SK-N-SH treated with all-trans-retinoic acid at 6 μM for 48 hours (cell line): ENCODE results near the gene MSH5.

ENCODE experiments used
- ATAC-seq: fragments of 200-7000 bp; cut with Tn5 transposase; 3 replicates; pipeline ENCODE4 v1.9.1; 2020; ENCODE audit warnings: mild to moderate bottlenecking, moderate library complexity
- ARNTL ChIP-seq: fragments of 450-650 bp; formaldehyde crosslinking; IDR thresholded peaks from 2 replicates; pipeline ENCODE4 v1.5.0; 2020; ENCODE audit warnings: low read depth, mild to moderate bottlenecking, moderate library complexity, borderline replicate concordance
- BACH2 ChIP-seq: fragments of 250-450 bp; sonication (Bioruptor Pico); IDR thresholded peaks from 2 replicates; pipeline ENCODE4 v1.9.0; 2021; ENCODE audit warnings: mild to moderate bottlenecking, borderline replicate concordance
- ESRRG ChIP-seq: fragments of 250-450 bp; sonication (Bioruptor Pico); IDR thresholded peaks from 2 replicates; pipeline ENCODE4 v1.6.1; 2021; ENCODE audit warnings: mild to moderate bottlenecking
- GLIS3 ChIP-seq: fragments of 250-450 bp; sonication (Bioruptor Pico); IDR thresholded peaks from 2 replicates; pipeline ENCODE4 v1.5.0; 2020; ENCODE audit warnings: mild to moderate bottlenecking, moderate library complexity
- PPARA ChIP-seq: fragments of 250-450 bp; sonication (Bioruptor Pico); IDR thresholded peaks from 2 replicates; pipeline ENCODE4 v1.5.0; 2020; ENCODE audit warnings: mild to moderate bottlenecking, borderline replicate concordance
- SNAI2 ChIP-seq: fragments of 250-450 bp; sonication (Bioruptor Pico); IDR thresholded peaks from 2 replicates; pipeline ENCODE4 v1.5.0; 2020; ENCODE audit warnings: mild to moderate bottlenecking, moderate library complexity
- TCF4 ChIP-seq: fragments of 250-450 bp; sonication (Bioruptor Pico); IDR thresholded peaks from 2 replicates; pipeline ENCODE4 v1.8.0; 2021; ENCODE audit warnings: mild to moderate bottlenecking, moderate library complexity, borderline replicate concordance
- TOX ChIP-seq: fragments of 250-450 bp; sonication (Bioruptor Pico); IDR thresholded peaks from 2 replicates; pipeline ENCODE4 v1.8.0; 2021; ENCODE audit warnings: mild to moderate bottlenecking, moderate library complexity, borderline replicate concordance
- ZFP3 ChIP-seq: fragments of 250-450 bp; sonication (Bioruptor Pico); IDR thresholded peaks from 2 replicates; pipeline ENCODE4 v1.5.0; 2020; ENCODE audit warnings: mild to moderate bottlenecking, moderate library complexity
- ZFP30 ChIP-seq: fragments of 450-650 bp; formaldehyde crosslinking; IDR thresholded peaks from 2 replicates; pipeline ENCODE4 v1.5.0; 2022; ENCODE audit warnings: mild to moderate bottlenecking, moderate library complexity
- ZNF565 ChIP-seq: fragments of 450-650 bp; formaldehyde crosslinking; conservative IDR thresholded peaks from 2 replicates; pipeline ENCODE4 v1.5.0; 2020; ENCODE audit warnings: low read depth, mild to moderate bottlenecking, moderate library complexity
- ZNF70 ChIP-seq: fragments of 450-650 bp; formaldehyde crosslinking; IDR thresholded peaks from 2 replicates; pipeline ENCODE4 v1.5.0; 2020; ENCODE audit warnings: mild to moderate bottlenecking, moderate library complexity
- ZNF8 ChIP-seq: fragments of 450-650 bp; formaldehyde crosslinking; IDR thresholded peaks from 2 replicates; pipeline ENCODE4 v1.5.0; 2020; ENCODE audit warnings: mild to moderate bottlenecking, moderate library complexity
- TF ChIP-seq, protein P1 (sequence below): fragments of 250-450 bp; sonication (Bioruptor Pico); IDR thresholded peaks from 2 replicates; pipeline ENCODE4 v1.8.0; 2020; ENCODE audit warnings: mild to moderate bottlenecking, moderate library complexity, borderline replicate concordance
- TF ChIP-seq, protein P2 (sequence below): fragments of 250-450 bp; sonication (Bioruptor Pico); IDR thresholded peaks from 2 replicates; pipeline ENCODE4 v1.8.0; 2021; ENCODE audit warnings: low read depth, mild to moderate bottlenecking, moderate library complexity, borderline replicate concordance
- TF ChIP-seq, protein P3 (sequence below): fragments of 250-450 bp; sonication (Bioruptor Pico); IDR thresholded peaks from 2 replicates; pipeline ENCODE4 v1.5.1; 2021; ENCODE audit warnings: mild to moderate bottlenecking, moderate library complexity
- TF ChIP-seq, protein P4 (sequence below): fragments of 250-450 bp; sonication (Bioruptor Pico); IDR thresholded peaks from 2 replicates; pipeline ENCODE4 v1.5.0; 2020; ENCODE audit warnings: mild to moderate bottlenecking, moderate library complexity

MSH5 gene

DNA sequence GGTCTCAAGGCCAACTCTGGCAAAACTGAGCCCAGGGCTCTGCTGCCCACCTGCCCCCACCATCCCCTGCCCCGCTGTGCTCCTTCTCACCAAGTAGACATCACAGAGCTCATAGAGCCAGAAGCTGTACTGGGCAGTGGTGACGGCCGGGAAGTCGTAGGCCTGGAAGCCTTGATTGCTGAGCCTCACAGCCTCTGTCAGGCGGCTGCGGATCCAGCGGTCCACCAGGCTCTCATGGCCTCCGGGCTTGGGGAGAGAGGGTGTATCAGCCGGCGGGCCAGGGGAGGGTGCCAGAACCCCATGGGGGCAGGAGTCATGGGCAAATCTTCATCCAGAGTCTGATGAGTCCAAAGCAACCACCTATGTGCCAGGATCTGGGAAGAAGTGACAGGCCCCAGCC, 40.1 kb downstream of the MSH5 start:
- ATAC-seq, result no peak
- TF ChIP-seq ZFP3 (CRISPR knock-in tag) (no peak), GLIS3 (CRISPR knock-in tag) (no peak), ESRRG (CRISPR knock-in tag) (no peak), ZFP30 (CRISPR knock-in tag) (no peak), ARNTL (CRISPR knock-in tag) (no peak), BACH2 (CRISPR knock-in tag) (no peak), PPARA (CRISPR knock-in tag) (no peak)
- TF ChIP-seq, protein P1, sequence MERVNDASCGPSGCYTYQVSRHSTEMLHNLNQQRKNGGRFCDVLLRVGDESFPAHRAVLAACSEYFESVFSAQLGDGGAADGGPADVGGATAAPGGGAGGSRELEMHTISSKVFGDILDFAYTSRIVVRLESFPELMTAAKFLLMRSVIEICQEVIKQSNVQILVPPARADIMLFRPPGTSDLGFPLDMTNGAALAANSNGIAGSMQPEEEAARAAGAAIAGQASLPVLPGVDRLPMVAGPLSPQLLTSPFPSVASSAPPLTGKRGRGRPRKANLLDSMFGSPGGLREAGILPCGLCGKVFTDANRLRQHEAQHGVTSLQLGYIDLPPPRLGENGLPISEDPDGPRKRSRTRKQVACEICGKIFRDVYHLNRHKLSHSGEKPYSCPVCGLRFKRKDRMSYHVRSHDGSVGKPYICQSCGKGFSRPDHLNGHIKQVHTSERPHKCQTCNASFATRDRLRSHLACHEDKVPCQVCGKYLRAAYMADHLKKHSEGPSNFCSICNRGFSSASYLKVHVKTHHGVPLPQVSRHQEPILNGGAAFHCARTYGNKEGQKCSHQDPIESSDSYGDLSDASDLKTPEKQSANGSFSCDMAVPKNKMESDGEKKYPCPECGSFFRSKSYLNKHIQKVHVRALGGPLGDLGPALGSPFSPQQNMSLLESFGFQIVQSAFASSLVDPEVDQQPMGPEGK (CRISPR knock-in tag), result no peak

DNA sequence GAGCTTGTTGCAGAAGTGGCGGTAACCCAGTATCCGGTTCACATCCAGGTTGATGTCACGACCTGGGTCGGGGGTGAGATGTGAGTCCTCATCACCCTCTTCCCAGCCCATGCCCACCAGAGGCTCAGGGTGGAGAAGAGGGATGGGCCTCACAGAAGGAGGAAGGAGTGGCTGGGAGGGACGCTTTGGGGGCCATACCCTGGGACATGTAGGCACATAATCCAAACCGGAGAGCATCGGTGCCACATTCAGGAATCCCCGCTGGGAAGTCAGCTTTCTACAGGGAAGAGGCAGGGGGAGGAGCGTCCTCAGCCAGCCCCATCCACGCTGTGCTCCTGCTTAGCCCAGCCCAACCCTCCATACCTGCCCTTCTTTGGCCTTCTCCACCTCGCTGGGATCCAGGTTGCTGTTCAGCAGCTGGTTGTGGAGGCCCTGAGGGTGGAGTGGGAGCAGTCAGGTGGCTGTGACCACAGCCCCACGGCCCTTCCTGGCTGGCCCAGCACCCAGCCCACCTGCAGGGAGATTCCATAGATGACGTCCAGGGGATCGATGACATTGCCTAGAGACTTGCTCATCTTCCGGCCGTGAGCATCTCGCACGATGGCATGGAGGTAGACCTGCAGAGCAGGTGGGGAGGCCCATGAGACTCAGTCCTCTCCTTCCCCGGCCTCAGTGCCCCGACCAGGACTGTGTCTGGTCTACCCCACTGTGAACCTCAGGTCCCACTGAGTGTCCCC, 40.9 kb downstream of the MSH5 start:
- TF ChIP-seq ZNF8 (no peak), BACH2 (CRISPR knock-in tag) (no peak), TCF4 (CRISPR knock-in tag) (no peak), SNAI2 (CRISPR knock-in tag) (no peak), PPARA (CRISPR knock-in tag) (no peak), TOX (CRISPR knock-in tag) (no peak), GLIS3 (CRISPR knock-in tag) (no peak)
- TF ChIP-seq, protein P1 (CRISPR knock-in tag), result no peak
- TF ChIP-seq, protein P2, sequence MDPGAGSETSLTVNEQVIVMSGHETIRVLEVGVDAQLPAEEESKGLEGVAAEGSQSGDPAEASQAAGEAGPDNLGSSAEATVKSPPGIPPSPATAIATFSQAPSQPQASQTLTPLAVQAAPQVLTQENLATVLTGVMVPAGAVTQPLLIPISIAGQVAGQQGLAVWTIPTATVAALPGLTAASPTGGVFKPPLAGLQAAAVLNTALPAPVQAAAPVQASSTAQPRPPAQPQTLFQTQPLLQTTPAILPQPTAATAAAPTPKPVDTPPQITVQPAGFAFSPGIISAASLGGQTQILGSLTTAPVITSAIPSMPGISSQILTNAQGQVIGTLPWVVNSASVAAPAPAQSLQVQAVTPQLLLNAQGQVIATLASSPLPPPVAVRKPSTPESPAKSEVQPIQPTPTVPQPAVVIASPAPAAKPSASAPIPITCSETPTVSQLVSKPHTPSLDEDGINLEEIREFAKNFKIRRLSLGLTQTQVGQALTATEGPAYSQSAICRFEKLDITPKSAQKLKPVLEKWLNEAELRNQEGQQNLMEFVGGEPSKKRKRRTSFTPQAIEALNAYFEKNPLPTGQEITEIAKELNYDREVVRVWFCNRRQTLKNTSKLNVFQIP, result no peak
- TF ChIP-seq, protein P3, sequence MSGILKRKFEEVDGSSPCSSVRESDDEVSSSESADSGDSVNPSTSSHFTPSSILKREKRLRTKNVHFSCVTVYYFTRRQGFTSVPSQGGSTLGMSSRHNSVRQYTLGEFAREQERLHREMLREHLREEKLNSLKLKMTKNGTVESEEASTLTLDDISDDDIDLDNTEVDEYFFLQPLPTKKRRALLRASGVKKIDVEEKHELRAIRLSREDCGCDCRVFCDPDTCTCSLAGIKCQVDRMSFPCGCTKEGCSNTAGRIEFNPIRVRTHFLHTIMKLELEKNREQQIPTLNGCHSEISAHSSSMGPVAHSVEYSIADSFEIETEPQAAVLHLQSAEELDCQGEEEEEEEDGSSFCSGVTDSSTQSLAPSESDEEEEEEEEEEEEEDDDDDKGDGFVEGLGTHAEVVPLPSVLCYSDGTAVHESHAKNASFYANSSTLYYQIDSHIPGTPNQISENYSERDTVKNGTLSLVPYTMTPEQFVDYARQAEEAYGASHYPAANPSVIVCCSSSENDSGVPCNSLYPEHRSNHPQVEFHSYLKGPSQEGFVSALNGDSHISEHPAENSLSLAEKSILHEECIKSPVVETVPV (CRISPR knock-in tag), result no peak
- TF ChIP-seq, all 23 proteins: peak for 0
- no peak for ATAC-seq

DNA sequence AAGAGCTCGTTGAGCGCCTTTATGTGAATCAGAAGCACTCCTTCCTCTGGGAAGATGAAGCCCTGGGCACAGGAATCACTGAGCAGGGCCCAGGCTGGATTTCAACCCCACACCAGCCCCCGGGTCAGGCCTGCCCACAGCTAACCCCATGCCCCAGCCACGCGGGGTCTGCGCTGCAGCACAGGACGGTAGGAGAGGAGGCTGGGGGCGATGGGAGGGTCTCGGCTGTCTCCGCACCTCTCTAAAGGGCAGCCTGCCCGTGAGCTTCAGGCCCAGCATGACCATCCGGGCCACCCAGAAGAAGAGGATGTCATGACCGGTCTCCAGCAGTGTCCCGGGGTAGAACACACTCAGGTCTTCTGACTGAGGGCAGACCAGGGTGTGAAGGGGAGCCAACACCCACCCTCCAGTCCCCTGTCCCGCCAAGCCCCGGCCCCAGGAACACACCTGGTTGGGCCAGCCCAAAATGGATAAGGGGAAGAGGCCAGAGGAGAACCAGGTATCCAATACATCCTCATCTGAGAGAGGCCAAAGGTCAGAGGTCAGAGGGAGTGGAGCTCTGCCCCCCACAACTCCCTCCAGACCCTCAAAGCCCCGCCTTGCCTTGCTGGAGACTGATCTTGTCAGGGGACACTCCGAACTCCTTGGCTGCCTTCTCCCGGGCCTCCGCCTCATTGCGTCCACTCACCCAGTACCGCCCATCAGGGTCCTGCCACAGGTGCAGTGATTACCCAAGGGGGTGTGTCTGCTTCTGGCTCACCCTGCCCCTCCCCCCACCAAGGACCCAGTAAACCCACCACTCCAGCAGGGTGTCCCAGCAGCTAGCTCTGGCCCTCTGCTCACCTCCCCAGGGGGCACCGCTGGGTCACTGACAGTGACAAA, 41.7 kb downstream of the MSH5 start:
- no peak for ATAC-seq

More for the DNA sequence above, 41.7 kb downstream of the MSH5 start:
- no peak for TF ChIP-seq ZNF70
- TF ChIP-seq ESRRG (CRISPR knock-in tag), result no peak
- no peak for TF ChIP-seq GLIS3 (CRISPR knock-in tag)
- TF ChIP-seq, protein P4, sequence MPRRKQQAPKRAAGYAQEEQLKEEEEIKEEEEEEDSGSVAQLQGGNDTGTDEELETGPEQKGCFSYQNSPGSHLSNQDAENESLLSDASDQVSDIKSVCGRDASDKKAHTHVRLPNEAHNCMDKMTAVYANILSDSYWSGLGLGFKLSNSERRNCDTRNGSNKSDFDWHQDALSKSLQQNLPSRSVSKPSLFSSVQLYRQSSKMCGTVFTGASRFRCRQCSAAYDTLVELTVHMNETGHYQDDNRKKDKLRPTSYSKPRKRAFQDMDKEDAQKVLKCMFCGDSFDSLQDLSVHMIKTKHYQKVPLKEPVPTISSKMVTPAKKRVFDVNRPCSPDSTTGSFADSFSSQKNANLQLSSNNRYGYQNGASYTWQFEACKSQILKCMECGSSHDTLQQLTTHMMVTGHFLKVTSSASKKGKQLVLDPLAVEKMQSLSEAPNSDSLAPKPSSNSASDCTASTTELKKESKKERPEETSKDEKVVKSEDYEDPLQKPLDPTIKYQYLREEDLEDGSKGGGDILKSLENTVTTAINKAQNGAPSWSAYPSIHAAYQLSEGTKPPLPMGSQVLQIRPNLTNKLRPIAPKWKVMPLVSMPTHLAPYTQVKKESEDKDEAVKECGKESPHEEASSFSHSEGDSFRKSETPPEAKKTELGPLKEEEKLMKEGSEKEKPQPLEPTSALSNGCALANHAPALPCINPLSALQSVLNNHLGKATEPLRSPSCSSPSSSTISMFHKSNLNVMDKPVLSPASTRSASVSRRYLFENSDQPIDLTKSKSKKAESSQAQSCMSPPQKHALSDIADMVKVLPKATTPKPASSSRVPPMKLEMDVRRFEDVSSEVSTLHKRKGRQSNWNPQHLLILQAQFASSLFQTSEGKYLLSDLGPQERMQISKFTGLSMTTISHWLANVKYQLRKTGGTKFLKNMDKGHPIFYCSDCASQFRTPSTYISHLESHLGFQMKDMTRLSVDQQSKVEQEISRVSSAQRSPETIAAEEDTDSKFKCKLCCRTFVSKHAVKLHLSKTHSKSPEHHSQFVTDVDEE, result no peak
- TF ChIP-seq ZNF565 (CRISPR knock-in tag), result no peak
